OCI-LY1 (cell line): ENCODE data around the gene PHYHD1.

ENCODE experiments used
- CTCF ChIP-seq: fragments of 200-600 bp; sonication (generic), shearing (Covaris generic); IDR thresholded peaks from 2 replicates; pipeline ENCODE4 v1.5.1; 2017; ENCODE audit warnings: mild to moderate bottlenecking, antibody characterized with exemption, low read length, moderate library complexity, mixed read lengths
- EZH2 ChIP-seq: fragments of 200-600 bp; sonication (generic), shearing (Covaris generic); IDR thresholded peaks from 2 replicates; pipeline ENCODE4 v1.8.0; 2017; ENCODE audit warnings: borderline replicate concordance, mixed run types, mild to moderate bottlenecking, antibody characterized with exemption, low read length, moderate library complexity, mixed read lengths

- TF ChIP-seq CTCF, result no peak
- no peak for TF ChIP-seq EZH2
Measured at GRCh38 chr9:128947277-128947526, 26.4 kb downstream of the PHYHD1 start.
